Kasumi-1 (cell line): Measurements from ENCODE around the gene SCARB1.
A peak's percentile ranks its signal among the peaks of the same experiment; 100 is the strongest.

Source experiments
- DNase-seq, 2 experiments: peaks; one replicate each; lab custom pipeline; 2025; lab: John Stamatoyannopoulos, UW

The SCARB1 gene

GRCh38 chr12:124745891-124746570, 117.6 kb downstream of the SCARB1 start:
- DNase-seq: peak; percentile 35 to 46

DNA sequence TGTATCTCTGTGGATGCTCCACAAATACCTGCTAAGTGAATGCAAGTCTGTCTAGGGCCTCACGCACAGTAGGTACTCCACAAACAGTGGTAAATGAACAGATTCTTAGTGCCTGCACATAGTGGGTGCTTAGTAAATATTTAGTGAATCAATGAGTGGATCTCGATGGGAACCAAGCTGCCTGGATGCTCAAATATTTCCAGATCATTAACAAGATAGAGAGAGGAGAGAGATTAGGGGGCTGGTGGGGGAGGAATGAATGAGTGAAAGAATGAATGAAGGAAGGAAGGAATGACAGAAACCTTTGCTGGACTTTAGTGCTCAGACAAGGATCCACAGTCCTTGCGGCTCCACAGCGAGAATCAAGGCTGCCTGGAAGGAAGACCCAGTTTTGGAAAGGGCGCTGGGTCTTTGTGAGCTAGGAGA, 118.2 kb downstream of the SCARB1 start:
- no peak for DNase-seq

DNA sequence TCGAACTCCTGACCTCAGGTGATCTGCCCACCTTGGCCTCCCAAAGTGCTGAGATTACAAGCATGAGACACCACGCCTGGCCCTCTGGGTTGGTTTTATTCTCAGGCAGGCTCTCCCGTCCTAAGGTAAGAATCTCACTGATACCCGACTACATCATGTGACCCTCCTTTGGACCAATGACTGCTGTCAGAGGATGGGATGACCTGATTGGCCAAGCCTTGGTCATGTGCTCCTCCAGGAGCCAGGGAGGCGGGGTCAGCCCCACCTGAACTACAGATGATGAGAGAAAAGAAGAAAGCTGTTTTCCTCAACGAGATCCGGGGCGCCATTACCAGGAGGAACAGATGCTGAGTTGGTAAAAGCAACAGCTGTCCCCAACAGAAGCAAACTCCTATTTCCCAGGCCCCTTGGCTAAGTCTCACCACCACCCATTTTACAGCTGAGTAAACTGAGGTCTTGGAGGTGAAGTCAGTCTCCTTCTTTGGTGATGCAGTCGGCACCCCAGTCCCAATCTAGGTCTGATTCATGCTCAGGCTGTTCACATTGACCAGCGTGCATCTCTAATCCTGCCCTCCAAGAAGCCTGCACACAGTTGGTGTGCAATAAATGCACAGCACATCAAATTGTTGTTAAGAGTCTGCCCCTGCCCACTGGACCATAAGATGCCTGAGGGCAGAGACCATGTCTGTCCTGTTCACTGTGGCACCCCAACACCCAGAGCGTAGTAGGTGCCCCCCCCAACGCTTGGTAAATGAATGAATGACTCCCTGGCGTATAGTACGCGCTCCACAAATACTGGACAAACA, 118.8 kb downstream of the SCARB1 start:
- no peak for DNase-seq

- no peak for DNase-seq
Measured at GRCh38 chr12:124744273-124744640, 119.4 kb downstream of the SCARB1 start.

- DNase-seq: no peak
Measured at GRCh38 chr12:124743479-124744272, 120.0 kb downstream of the SCARB1 start.

DNA sequence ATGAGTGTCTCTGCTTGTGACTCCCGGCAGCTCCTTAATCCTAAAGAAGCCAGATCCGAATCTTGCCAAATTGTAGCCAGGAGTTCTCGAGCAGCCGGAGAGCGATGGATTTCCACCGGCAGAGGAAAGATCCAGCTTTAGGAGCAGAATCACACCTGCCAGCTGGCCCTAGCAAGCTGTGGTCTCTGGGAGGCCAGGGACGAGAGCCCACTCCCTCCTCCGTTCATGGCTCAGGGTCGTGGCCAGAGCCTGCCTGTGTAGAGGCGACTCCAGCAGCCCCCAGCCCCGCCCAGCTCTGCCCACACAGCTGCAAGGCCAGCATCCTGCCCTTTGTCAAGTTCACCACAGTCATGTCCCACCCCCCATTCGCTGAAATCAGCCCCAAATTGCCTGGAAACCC, 121.0 kb downstream of the SCARB1 start:
- no peak for DNase-seq

DNA sequence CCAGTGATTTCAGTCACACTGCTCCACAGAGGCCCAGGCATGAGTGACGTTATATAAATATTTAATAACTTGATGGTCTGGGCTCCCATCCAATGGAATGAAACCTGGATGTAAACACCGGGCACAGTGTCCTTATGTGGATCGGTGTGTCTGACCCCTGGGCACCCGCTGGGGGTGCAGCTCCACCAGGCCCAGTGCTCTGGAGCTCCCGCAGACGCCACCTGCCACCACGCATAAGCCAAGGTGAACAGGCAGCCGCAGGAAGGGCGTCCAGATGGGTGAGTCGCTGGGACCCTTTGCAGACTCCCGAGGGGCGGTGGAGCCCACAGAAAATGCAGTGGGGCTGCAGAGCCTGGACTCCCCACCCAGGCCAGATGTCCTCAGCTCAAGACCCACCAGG, 121.6 kb downstream of the SCARB1 start:
- no peak for DNase-seq

DNA sequence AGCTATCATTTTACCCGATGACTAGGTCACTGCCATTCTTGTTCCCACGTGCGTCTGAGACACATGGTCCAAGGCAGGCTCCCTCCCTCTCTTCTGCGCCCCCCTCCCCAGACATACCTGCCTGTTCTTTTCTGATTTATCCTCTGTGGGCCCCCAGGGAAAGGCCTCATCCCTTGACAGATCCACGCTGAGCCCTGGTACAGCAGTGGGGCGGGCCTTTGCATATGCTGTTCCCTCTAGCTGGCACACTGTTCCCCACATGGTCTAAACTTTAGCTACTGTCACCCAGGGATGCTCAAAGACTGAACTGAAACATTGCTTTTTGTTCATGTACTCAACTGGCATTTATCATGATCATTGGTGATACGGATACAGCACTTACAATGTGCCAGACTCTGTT, 122.5 kb downstream of the SCARB1 start:
- no peak for DNase-seq

- no peak for DNase-seq
Measured at GRCh38 chr12:124740691-124741137, 123.0 kb downstream of the SCARB1 start.

DNA sequence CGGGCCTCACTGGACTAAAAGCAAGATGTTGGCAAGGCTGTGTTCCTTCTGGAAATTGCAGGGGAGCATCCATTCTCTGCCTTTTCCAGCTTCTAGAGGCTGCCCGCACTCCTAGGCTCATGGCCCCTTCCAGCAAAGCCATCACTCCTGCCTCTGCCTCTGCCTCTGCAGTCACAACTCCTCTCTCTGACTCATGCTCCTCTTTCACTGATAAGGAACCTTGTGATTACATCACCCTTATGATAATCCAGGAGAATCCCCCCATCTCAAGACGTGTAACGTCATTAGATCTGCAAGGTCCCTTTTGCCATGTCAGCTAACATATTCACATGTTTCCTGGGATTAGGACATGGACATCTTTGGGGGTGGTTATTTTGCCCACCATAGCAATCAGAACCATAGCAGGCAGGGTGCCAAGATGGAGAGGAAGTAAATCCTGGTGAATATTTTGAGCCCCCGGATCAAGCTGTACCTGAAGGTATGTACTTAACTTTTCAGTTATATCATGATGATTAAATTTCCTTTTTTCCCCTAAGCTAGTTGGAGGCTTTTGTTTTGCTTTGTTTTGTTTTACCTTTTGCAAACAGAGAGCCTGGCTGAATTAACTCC, 123.6 kb downstream of the SCARB1 start:
- peak in 1 of 2 experiments; percentile 7 for DNase-seq

GRCh38 chr12:124738636-124739467, 124.8 kb downstream of the SCARB1 start:
- DNase-seq: no peak

- DNase-seq: no peak
Measured at GRCh38 chr12:124737772-124738635, 125.7 kb downstream of the SCARB1 start.

DNA sequence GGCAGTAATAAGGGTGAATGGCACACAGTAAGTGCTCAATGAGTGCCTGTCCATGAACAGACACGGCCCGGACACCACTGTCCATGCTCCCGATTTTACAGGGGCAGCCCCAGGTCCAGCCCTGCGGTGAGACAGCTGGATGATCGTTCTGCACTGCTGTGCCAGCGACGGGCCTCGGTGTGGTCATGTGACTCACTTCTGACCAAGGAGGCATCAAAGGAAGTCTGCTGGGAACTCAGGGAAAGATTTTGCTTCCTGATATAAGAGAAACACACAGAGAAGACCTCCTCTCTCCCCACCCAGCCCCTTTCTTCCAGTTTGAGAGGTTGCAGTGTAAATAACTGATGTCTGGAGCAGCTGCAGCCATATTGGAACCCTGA, 126.6 kb downstream of the SCARB1 start:
- DNase-seq: peak in 1 of 2 experiments; percentile 8

DNA sequence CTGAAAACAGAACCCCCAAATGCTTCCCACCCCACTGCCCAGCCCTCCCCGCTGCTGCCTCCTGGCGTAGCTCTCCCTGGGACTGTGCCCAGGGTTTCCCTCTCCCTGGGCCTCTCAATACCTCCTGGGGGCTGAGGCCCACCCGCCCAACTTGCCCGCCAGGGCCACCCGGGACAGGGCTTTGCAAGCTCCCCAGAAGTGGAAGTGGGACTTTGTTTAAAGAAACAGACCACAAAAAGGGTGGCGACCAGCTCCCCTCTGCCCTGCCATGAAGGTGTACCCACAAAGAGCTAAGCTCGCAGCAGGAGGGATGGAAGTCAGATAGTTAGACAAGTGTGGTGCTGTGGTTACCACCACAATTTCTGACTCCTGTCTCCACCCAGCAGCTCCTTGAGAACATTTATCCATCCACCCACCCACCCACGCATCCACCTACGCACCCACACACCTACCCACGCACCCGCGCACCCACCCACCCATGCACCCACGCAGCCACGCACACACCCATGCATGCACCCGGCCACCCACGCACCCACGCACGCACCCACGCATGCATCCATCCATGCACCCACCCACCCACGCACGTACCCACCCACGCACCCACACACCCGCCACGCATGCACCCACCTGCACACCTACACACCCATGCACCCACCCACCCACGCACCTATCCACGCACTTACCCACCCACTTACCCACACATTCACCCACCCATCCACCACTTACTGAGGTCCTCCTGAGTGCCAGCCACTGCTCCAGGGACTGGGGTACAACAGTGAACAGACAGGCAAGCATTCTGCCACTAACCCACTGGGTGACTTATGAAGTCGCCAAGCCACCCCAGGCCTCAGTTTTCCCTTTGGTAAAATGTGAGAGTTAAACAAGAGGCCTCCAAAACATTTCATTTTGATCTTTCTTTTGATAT, 127.3 kb downstream of the SCARB1 start:
- no peak for DNase-seq

DNA sequence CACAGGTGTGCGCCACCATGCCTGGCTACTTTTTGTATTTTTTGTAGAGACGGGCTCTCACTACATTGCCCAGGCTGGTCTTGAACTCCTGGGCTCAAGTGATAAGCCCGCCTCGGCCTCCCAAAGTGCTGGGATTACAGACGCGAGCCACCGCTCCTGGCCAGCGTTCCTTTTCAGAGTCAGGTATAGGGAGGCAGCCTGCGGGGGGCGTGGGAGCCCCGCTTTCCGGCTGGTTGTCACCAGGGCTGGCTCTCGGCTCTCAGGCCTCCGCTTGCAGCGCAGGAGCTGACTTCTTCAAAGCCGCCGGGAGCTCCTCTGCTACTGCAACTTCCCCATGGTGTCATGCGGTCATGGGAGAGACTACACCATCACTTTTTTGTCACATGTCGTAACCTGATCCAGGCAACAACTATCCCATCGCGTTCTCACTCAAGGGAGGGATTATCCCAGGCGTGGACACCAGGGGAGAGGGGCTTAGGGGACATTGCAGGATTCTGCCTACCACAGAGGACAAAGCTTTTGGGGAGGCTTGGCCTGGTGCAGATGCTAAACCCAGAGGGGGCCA, 129.4 kb downstream of the SCARB1 start:
- peak; percentile 95 to 96 for DNase-seq

DNA sequence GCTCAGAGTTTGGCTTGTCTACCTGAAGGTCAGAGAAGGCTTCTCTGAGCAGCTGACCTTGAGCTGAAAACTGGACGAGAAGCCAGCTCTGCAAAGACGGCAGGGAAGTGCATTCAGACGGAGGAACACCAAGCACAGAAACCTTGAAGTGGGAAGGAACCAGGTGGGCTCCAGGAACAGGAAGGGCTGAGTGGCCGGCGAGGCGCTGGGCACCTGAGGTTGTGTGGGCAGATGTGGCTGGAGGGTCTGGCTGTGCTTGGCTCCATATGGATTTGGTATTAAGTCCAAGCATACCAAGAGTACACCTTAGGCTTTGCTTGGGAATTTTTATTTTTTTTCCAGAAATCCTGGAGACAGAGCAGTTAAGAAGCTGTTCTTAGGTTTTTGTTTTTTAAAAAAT, 130.6 kb downstream of the SCARB1 start:
- no peak for DNase-seq

- DNase-seq: no peak
Measured at GRCh38 chr12:124732275-124733075, 131.2 kb downstream of the SCARB1 start.

DNA sequence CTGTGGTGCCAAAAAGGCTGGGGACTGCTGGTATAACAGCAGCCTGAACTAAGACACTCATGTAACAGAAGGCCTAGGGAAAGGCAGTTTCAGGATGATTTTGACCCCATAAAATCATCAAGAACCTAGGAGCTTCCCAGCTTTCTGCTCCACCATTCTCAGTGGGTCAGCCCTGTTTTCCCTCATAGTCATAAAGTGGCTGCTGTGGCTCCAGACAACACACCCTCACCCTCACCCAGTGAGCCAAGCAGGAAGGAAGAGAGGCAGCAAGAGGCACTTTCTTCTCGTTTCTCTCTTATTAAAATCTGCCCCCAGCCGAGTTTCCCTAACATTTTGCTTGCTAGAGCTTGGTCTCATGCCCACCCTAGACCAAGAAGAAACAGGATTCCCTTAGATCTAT, 131.8 kb downstream of the SCARB1 start:
- no peak for DNase-seq
